ENCODE data around the gene GPR61.
A peak's percentile ranks its signal among the peaks of the same experiment; 100 is the strongest.

The GPR61 gene

GRCh38 chr1:109557520-109557919, 17.8 kb downstream of the GPR61 start:
- Histone ChIP-seq H3K27ac (ENCODE audit: extremely low read depth, low read depth, low read length) (no peak overlapping the region), H3K36me3 (ENCODE audit: control insufficient read depth in 2 of 2, insufficient read depth in 1 of 2, low read length in 2 of 2) (peaks cover 0 to 6% of the 10 kb centered on the region in 2 experiments; a peak in 1 of 3 replicates), H3K4me1 (ENCODE audit: control insufficient read depth, insufficient read depth, low read length) (peaks cover 4% of the 10 kb centered on the region), H3K4me3 (ENCODE audit: low read depth, low read length) (no peak overlapping the region), H3K9me3 (ENCODE audit: control insufficient read depth, insufficient read depth, low read depth, low read length) (no peaks in the 10 kb centered on the region)
- CTCF ChIA-PET: interaction anchor here (0.6 kb wide), 1 partner anchor 30 kb away, joined by 4 read pairs; no protein-coding TSS in a partner anchor
- TF ChIP-seq ZBTB20 (tag by site-specific recombination; IDR thresholded peaks at IDR 0.05) (no peak), ZNF600 (tag by site-specific recombination; IDR thresholded peaks at IDR 0.05) (no peak), BCL6B (tag by site-specific recombination; IDR thresholded peaks at IDR 0.05) (no peak), ZNF423 (tag by site-specific recombination; IDR thresholded peaks at IDR 0.05) (no peak), ZNF639 (tag by site-specific recombination; IDR thresholded peaks at IDR 0.05) (no peak), ZNF341 (tag by site-specific recombination; IDR thresholded peaks at IDR 0.05; ENCODE audit: low read depth) (no peak), SP3 (tag by site-specific recombination; IDR thresholded peaks at IDR 0.05) (no peak), ZSCAN5A (tag by site-specific recombination; IDR thresholded peaks at IDR 0.05) (no peak)
- TF ChIP-seq, protein P1, sequence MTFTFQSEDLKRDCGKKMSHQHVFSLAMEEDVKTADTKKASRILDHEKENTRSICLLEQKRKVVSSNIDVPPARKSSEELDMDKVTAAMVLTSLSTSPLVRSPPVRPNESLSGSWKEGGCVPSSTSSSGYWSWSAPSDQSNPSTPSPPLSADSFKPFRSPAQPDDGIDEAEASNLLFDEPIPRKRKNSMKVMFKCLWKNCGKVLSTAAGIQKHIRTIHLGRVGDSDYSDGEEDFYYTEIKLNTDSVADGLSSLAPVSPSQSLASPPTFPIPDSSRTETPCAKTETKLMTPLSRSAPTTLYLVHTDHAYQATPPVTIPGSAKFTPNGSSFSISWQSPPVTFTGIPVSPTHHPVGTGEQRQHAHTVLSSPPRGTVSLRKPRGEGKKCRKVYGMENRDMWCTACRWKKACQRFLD (tag by site-specific recombination; IDR thresholded peaks at IDR 0.05): no peak
- TF ChIP-seq, protein P2, sequence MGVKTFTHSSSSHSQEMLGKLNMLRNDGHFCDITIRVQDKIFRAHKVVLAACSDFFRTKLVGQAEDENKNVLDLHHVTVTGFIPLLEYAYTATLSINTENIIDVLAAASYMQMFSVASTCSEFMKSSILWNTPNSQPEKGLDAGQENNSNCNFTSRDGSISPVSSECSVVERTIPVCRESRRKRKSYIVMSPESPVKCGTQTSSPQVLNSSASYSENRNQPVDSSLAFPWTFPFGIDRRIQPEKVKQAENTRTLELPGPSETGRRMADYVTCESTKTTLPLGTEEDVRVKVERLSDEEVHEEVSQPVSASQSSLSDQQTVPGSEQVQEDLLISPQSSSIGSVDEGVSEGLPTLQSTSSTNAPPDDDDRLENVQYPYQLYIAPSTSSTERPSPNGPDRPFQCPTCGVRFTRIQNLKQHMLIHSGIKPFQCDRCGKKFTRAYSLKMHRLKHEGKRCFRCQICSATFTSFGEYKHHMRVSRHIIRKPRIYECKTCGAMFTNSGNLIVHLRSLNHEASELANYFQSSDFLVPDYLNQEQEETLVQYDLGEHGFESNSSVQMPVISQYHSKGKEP (tag by site-specific recombination; IDR thresholded peaks at IDR 0.05): no peak
- POLR2A ChIA-PET: interaction anchor here (4.3 kb wide), 1 partner anchor 8 kb away, joined by 32 read pairs; the partner anchor contains the start of gene GNAI3

DNA sequence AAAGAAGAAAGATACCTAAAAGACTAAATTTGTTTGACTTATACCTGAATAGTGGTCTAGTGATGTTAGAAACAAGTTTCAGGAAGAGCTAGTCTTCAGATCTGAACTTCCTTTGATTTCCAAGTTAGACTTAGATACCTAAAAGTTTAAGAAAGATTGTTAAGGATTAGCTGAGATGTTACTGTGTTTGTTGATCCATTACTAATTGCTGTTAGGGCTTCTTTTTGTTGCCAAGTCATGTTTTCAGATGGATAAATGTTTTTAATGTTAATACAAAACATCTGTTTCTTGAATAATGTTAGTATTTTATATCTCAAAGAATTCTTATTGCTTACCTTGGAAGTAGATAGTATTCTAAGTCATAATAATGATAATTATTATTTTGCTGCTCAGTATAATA, 20.3 kb downstream of the GPR61 start:
- CTCF ChIA-PET: interaction anchor here (0.6 to 2.2 kb wide), 12 partner anchors 9 to 427 kb away, joined by 3 to 7 read pairs (median 3); partner anchors contain the start of genes AHCYL1 and GNAI3
- Histone ChIP-seq H3K27ac (ENCODE audit: extremely low read depth, low read depth, low read length) (no peak overlapping the region), H3K4me3 (ENCODE audit: low read depth, low read length) (no peak overlapping the region), H3K4me1 (ENCODE audit: control insufficient read depth, insufficient read depth, low read length) (peaks cover 8% of the 10 kb centered on the region), H3K36me3 (ENCODE audit: control insufficient read depth in 2 of 2, insufficient read depth in 1 of 2, low read length in 2 of 2) (peaks cover 0 to 6% of the 10 kb centered on the region in 2 experiments; a peak in 2 of 3 replicates), H3K9me3 (ENCODE audit: control insufficient read depth, insufficient read depth, low read depth, low read length) (no peaks in the 10 kb centered on the region)
- TF ChIP-seq ZNF521 (tag by site-specific recombination; IDR thresholded peaks at IDR 0.05): no peak
- no peak for TF ChIP-seq ZNF341 (tag by site-specific recombination; IDR thresholded peaks at IDR 0.05; ENCODE audit: low read depth)
- no peak for TF ChIP-seq ZNF24 (tag by site-specific recombination; IDR thresholded peaks at IDR 0.05)
- peak; percentile 93 for TF ChIP-seq ZNF664 (tag by site-specific recombination; IDR thresholded peaks at IDR 0.05)
- POLR2A ChIA-PET: interaction anchor here (4.3 kb wide), 1 partner anchor 11 kb away, joined by 32 read pairs; the partner anchor contains the start of gene GNAI3
